ENCODE measurements around the gene ZDHHC14. TPM values are rescaled to one million over a fixed set of nuclear protein-coding genes. Genes with fewer than 3 reads are reported as not detected.

ZDHHC14 gene
- total and polyA plus RNA-seq, 9 donors = 4.9 to 16.4 (median 5.9) TPM

DNA sequence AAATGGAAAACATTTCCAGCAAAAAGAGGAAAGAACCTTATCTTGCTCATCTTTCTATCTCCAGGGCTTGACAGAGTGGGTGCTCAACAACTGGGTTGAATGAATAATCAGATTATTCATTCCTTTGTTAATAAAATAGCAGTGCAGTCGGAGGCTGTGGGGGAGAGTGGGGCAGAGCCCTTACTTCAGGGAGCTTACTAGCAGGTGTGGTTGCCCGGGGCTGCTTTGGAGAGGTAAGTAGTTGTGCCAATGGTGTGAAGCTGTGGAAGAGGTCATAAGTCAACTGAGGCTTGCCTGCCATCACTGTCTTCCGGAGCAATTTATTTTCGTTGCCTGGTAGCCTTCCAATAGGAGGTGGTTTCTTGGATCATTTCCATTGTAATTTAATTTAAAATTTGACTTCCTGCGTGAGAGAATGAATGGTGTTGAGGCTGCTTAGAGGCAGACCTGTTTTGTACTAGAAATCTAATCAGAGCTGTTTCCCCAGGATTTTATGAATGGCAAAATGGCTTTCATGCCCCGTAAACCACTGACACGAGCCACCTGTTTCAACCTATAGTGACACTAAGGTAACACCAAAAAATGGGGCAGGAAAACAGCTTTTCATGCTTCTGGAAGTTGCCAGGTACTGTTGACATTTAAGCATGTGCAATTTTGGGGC, 51.4 kb downstream of the ZDHHC14 start:
- no peaks in the 10 kb centered on the region for H3K9me3 ChIP-seq
- intact Hi-C loops (cut with DNase I) = no loop called here
- no peak overlapping the region for H3K4me3 ChIP-seq
- H3K27me3 ChIP-seq = no peaks in the 10 kb centered on the region
- no peaks in the 10 kb centered on the region for H3K36me3 ChIP-seq
- no peak overlapping the region for H3K27ac ChIP-seq
- peaks cover 8% of the 10 kb centered on the region for H3K4me1 ChIP-seq (ENCODE audit: insufficient read depth)
- DNase-seq = no peak
- TF ChIP-seq POLR2A (IDR thresholded peaks at IDR 0.05) (no peak), EP300 (IDR thresholded peaks at IDR 0.05) (no peak)
- TF ChIP-seq, protein P1, sequence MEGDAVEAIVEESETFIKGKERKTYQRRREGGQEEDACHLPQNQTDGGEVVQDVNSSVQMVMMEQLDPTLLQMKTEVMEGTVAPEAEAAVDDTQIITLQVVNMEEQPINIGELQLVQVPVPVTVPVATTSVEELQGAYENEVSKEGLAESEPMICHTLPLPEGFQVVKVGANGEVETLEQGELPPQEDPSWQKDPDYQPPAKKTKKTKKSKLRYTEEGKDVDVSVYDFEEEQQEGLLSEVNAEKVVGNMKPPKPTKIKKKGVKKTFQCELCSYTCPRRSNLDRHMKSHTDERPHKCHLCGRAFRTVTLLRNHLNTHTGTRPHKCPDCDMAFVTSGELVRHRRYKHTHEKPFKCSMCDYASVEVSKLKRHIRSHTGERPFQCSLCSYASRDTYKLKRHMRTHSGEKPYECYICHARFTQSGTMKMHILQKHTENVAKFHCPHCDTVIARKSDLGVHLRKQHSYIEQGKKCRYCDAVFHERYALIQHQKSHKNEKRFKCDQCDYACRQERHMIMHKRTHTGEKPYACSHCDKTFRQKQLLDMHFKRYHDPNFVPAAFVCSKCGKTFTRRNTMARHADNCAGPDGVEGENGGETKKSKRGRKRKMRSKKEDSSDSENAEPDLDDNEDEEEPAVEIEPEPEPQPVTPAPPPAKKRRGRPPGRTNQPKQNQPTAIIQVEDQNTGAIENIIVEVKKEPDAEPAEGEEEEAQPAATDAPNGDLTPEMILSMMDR (IDR thresholded peaks at IDR 0.05) = no peak
- 65 to 76% (median 76%) methylated on average over 7 of the region's 7 CpGs for WGBS, 3 donors

DNA sequence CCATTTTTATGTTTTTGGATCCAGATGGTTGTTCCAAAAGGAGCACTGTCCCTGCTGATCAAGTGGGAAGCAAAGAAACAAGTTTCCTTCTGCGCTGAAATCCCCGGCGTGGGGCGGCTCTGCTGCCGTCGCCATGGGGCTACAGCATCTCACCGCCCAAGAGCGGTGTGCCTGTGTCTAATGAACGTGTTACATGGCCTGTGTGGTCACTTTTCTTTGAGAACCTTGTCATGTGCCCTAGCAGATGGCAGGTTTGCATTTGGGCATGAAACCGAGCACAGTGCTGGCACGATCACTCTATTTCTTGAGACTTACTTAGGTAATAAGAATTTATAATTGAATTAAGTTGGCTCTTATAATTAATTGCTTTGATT, 51.9 kb downstream of the ZDHHC14 start:
- intact Hi-C loops (cut with DNase I) = no loop called here
- Histone ChIP-seq H3K4me1 (ENCODE audit: insufficient read depth) (peaks cover 8% of the 10 kb centered on the region), H3K4me3 (no peak overlapping the region), H3K36me3 (no peaks in the 10 kb centered on the region), H3K27ac (no peak overlapping the region), H3K27me3 (no peaks in the 10 kb centered on the region), H3K9me3 (no peaks in the 10 kb centered on the region)
- 94 to 96% (median 96%) methylated on average over 11 of the region's 11 CpGs for WGBS, 3 donors
- TF ChIP-seq POLR2A (IDR thresholded peaks at IDR 0.05) = no peak
- TF ChIP-seq EP300 (IDR thresholded peaks at IDR 0.05) = no peak
- TF ChIP-seq, protein P1 (IDR thresholded peaks at IDR 0.05) = no peak
- no peak for DNase-seq

DNA sequence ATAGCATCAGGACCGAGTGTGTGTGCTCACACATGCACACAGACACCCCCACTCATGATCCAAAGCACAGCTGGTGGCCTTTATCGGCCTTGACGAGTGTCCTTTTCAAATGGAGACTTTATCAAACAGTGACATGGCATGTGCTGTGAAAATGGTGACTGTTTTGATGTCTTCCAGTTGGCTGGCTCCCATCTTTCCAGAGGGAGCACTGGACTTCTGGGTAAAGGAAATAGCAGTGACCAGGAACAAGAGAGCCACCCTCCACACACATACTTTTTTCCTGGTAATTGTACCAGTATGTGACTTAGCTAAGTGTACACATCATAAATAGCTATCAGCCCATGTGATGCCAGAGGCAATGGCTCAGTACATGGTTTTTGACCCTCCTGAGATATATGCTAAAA, 52.7 kb downstream of the ZDHHC14 start:
- 92 to 95% (median 94%) methylated on average over 3 of the region's 3 CpGs for WGBS, 3 donors

DNA sequence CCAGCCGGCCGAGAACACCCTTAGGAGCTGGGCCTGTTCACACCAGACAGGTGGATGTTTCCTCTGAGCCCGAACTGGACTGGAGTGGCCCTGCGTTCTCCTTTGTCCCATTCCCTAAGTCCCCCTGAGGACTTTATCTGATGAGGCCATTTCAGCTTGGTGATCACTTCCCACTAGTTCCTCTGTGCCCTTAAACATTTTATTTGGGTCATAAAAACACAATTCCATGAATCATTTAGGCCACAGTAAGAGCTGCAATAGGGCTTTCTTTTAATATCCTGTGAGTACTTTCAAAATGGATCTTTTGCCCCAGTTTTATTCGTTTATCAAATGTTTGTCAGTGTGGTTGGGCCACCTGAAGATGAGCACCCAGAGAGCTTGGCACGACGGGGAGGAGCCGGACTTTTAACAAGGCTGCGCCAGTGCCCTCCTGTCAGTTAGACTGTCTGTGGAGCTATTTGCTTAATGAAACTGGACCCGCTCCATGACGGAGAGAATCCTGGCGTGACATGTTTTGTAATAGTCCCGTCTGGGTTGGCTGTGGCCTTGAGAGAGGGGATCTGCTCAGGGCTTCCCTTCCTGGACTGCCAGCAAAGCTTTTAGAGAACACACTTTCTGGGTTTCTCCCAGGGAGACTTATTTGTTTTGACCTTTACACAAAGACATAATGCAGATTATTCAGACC, 53.5 kb downstream of the ZDHHC14 start:
- Histone ChIP-seq H3K4me3 (no peak overlapping the region), H3K27ac (peak overlapping the region in 1 of 2 donors; percentile 72), H3K4me1 (ENCODE audit: insufficient read depth) (peaks cover 9% of the 10 kb centered on the region), H3K27me3 (no peaks in the 10 kb centered on the region), H3K9me3 (no peaks in the 10 kb centered on the region), H3K36me3 (no peaks in the 10 kb centered on the region)
- peak; percentile 62 to 76 (median 67) for DNase-seq
- TF ChIP-seq, protein P1 (IDR thresholded peaks at IDR 0.05) = no peak
- no peak for TF ChIP-seq EP300 (IDR thresholded peaks at IDR 0.05)
- TF ChIP-seq POLR2A (IDR thresholded peaks at IDR 0.05) = no peak
- 36 to 49% (median 47%) methylated on average over 13 of the region's 13 CpGs for WGBS, 3 donors
- intact Hi-C loops (cut with DNase I) = loop anchor here in 1 of 4 donors (5.0 kb wide), 1 partner anchor 52 kb away; the partner anchor contains the start of gene ZDHHC14

More for the DNA sequence above, 52.7 kb downstream of the ZDHHC14 start:
- peaks cover 9% of the 10 kb centered on the region for H3K4me1 ChIP-seq (ENCODE audit: insufficient read depth)
- intact Hi-C loops (cut with DNase I) = no loop called here
- no peaks in the 10 kb centered on the region for H3K36me3 ChIP-seq
- H3K27ac ChIP-seq = peak overlapping the region in 1 of 2 donors; percentile 72
- H3K9me3 ChIP-seq = no peaks in the 10 kb centered on the region
- TF ChIP-seq EP300 (IDR thresholded peaks at IDR 0.05) = no peak
- TF ChIP-seq, protein P1 (IDR thresholded peaks at IDR 0.05) = no peak
- TF ChIP-seq POLR2A (IDR thresholded peaks at IDR 0.05) = no peak
- no peaks in the 10 kb centered on the region for H3K27me3 ChIP-seq
- no peak for DNase-seq
- H3K4me3 ChIP-seq = no peak overlapping the region

Data from ovary (tissue), 9 donors.